Breast epithelium (tissue), 3 donors: ENCODE results near the gene BCAS3.

Source experiments
- CTCF ChIP-seq, 3 donors: fragments of 450-650 bp; IDR thresholded peaks; one replicate each; pipeline ENCODE4 v1.5.1; 2016 to 2017; ENCODE audit warnings: antibody characterized with exemption in 3 of 3, mild to moderate bottlenecking in 3 of 3, moderate library complexity in 3 of 3
- POLR2AphosphoS5 ChIP-seq, 3 donors: sonication (generic); formaldehyde crosslinking; IDR thresholded peaks; one replicate each; pipeline ENCODE4 v1.6.1; 2017; ENCODE audit warnings: antibody characterized with exemption in 3 of 3

GRCh38 chr17:61387511-61388305, 710.1 kb downstream of the BCAS3 start:
- TF ChIP-seq CTCF (IDR thresholded peaks at IDR 0.05) (no peak), POLR2AphosphoS5 (IDR thresholded peaks at IDR 0.05) (no peak)
